ENCODE data around the gene C2orf72. TPM values are rescaled to one million over a fixed set of nuclear protein-coding genes. Genes with fewer than 3 reads are reported as not detected.
"Not testable (repeated sequence)": the region's sequence is repeated elsewhere in the genome, so short reads cannot be mapped to it uniquely, and the experiment has no call there.

C2orf72 gene
- total RNA-seq, 4 donors from 2014 or later, result 0.19 TPM; not detected in 3

DNA sequence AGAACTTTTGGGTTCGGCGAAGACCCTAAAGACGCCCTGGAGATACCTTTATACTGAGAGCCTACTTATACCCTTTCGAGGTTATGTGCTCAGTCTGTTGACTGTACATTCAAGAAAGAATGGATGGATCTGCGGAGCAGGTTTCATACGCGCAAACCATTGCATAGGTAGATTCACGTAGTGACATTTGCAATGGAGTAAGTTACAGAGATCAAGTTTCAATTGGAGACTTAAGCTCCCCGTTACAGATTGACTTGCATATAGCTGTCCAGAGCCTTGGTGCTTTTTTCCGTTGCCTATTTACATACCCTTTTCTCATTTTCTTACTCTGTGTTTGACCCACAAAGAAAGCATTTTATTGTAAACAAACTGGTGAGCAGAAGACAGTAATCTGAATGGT lies 20.3 kb downstream of the C2orf72 start:
- ATAC-seq (ENCODE audit: low FRiP score), result no peak

DNA sequence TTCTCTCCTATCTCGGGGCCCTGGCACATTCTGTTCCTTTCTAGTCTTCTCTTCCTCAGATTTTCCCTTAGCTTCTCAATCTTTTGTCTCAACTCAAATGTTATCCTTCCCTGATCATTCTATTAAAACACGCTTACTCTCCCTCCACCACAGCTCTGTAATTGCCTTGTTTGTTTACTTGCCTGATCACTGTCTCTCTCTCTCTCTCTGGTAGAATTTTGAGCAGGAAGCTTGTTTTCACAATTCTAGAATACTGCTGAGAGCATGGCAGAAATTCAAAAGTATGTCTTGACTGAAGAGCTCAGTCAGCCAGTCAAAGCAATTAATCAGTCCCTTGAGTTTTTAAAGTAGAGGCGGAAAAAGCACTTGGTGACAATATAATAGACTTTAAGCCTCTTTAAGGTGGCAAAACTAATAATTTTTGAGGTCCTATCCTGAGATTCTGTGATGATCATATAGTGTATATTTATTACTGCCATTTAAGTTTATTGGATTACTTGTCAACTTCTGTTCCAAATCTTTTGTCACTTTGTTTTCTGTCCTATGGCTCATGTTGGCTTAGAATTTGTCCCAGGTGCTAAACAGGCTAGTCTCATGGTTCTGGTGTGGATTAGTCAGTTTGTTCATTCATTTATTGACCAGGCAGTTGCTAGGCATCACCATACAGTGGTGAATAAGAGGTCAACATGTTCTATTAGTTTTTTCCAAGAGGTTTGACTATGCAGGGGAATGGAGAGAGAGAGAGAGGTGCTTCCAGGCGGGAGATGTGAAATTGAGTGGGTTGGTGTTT lies 21.6 kb downstream of the C2orf72 start:
- DNase-seq (ENCODE audit: low spot score) (no peak), ATAC-seq (ENCODE audit: low FRiP score) (no peak)
- TF ChIP-seq, protein P1, sequence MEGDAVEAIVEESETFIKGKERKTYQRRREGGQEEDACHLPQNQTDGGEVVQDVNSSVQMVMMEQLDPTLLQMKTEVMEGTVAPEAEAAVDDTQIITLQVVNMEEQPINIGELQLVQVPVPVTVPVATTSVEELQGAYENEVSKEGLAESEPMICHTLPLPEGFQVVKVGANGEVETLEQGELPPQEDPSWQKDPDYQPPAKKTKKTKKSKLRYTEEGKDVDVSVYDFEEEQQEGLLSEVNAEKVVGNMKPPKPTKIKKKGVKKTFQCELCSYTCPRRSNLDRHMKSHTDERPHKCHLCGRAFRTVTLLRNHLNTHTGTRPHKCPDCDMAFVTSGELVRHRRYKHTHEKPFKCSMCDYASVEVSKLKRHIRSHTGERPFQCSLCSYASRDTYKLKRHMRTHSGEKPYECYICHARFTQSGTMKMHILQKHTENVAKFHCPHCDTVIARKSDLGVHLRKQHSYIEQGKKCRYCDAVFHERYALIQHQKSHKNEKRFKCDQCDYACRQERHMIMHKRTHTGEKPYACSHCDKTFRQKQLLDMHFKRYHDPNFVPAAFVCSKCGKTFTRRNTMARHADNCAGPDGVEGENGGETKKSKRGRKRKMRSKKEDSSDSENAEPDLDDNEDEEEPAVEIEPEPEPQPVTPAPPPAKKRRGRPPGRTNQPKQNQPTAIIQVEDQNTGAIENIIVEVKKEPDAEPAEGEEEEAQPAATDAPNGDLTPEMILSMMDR (IDR thresholded peaks at IDR 0.05), result no peak

More for the DNA sequence above, 20.3 kb downstream of the C2orf72 start:
- no peak for DNase-seq (ENCODE audit: low spot score)
- TF ChIP-seq, protein P1 (IDR thresholded peaks at IDR 0.05), result no peak

DNA sequence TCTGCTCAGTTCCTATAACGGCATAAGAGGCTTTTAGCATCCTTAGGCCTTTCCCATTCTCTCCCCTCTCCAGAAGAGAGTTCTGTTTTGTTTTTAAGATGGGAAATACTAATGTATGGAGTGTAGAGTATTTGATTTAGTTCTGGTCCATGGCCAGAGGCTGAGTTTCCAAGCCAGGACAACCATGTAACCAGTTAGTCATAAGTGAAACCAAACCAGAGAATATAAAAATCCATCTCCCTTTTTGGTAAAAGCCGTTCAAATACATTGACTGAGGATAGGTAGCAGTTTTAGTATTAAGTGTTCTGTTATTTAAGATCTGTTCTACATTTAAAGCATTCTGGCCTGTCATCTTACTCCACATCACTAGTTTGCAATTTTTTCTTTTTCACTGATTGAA lies 22.4 kb downstream of the C2orf72 start:
- TF ChIP-seq, protein P1 (IDR thresholded peaks at IDR 0.05), result no peak
- ATAC-seq (ENCODE audit: low FRiP score) (no peak), DNase-seq (ENCODE audit: low spot score) (no peak)

DNA sequence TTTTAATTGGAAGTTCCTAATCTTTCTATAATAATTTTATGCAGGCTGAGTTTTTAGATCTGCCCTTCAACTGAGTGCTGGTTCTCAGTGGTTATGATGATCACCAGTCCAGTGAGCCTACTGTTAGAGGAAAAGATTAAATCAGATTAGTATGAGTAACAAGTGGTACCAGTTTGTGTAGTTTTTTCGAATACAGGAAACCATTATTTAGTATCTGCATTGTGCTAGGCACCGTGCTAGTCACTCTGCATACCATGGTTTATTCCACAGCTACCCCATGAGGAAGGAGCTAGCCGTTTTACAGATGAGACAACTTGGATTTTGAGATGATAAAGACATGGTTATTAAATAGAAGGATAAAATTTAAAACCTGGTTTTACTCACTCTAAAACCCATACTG lies 25.5 kb downstream of the C2orf72 start:
- TF ChIP-seq, protein P1 (IDR thresholded peaks at IDR 0.05), result no peak
- DNase-seq (ENCODE audit: low spot score) (no peak), ATAC-seq (ENCODE audit: low FRiP score) (no peak)

DNA sequence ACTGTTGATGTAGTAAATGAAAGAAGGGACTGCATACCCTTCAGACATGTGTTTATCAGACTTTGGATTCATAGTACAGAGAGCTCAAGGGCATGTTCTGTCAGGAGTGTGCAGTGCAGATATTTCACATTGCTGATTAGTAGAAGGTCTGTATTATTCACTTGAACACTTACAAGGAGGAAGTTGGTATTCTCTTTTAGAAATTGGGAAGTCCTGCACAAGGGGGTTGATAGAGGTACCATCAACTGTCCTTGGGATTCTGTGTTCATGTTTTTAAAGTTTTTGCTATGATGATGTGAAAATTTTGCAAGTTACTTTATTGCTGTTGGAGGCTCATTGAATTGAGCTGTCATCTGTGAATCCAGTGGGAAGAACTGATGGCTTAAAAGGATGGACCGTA lies 26.0 kb downstream of the C2orf72 start:
- no peak for ATAC-seq (ENCODE audit: low FRiP score)
- no peak for DNase-seq (ENCODE audit: low spot score)
- TF ChIP-seq, protein P1 (IDR thresholded peaks at IDR 0.05), result no peak

DNA sequence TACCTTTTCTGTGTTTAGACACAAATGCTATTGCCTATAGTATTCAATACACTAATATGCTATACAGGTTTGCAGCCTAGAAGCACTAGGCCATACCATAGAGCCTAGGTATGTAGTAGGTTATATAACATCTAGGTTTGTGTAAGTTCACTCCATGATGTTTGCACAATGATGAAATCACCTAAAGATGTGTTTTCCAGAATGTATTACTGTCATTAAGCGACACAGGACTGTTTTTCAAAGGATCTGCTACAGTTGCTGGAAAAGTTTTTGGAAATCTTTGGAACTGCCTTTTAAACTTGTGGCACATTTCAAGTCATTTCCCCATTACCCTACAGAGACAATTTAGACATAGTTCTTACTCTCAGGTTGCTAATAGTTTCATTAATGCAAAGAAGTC lies 28.6 kb downstream of the C2orf72 start:
- ATAC-seq (ENCODE audit: low FRiP score) (no peak), DNase-seq (ENCODE audit: low spot score) (no peak)
- TF ChIP-seq, protein P1 (IDR thresholded peaks at IDR 0.05), result no peak

DNA sequence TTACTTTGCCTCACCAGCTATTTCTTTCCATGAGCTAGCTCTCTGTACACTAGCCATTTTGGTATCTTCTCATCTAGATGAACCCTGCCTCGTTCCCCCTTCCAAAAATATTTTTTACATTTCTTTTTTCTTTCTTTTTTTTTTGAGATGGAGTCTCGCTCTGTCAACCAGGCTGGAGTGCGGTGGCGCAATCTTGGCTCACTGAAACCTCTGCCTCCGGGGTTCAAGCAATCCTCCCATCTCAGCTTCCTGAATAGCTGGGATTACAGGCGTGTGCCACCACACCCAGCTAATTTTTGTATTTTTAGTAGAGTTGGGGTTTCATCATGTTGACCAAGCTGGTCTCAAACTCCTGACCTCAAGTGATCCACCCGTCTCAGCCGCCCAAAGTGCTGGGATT lies 30.2 kb downstream of the C2orf72 start:
- not testable (repeated sequence) for DNase-seq (ENCODE audit: low spot score); ATAC-seq (ENCODE audit: low FRiP score)

Data from omental fat pad (tissue), 4 donors.